GM19035 (cell line): ENCODE measurements around the gene CHKA.

Source experiments
- ATAC-seq: cut with Tn5 transposase; IDR thresholded peaks from one replicate; pipeline ENCODE4 v1.9.1; 2021; ENCODE audit not compliant: unreplicated experiment

The CHKA gene

GRCh38 chr11:68143310-68143689 lies 22.1 kb upstream of the CHKA start:
- ATAC-seq, result no peak

- ATAC-seq, result no peak
These were observed 21.5 kb upstream of the CHKA start for GRCh38 chr11:68142441-68143309.

GRCh38 chr11:68142028-68142412 lies 20.8 kb upstream of the CHKA start:
- ATAC-seq, result no peak

- ATAC-seq, result no peak
These were observed 20.2 kb upstream of the CHKA start for GRCh38 chr11:68141246-68142027.

GRCh38 chr11:68140496-68141245 lies 19.5 kb upstream of the CHKA start:
- no peak for ATAC-seq

- no peak for ATAC-seq
These were observed 17.0 kb upstream of the CHKA start for GRCh38 chr11:68138237-68138636.

GRCh38 chr11:68137833-68138232 lies 16.6 kb upstream of the CHKA start:
- no peak for ATAC-seq

GRCh38 chr11:68136866-68137265 lies 15.7 kb upstream of the CHKA start:
- ATAC-seq, result no peak

GRCh38 chr11:68135161-68135560 lies 14.0 kb upstream of the CHKA start:
- no peak for ATAC-seq

GRCh38 chr11:68133761-68134160 lies 12.6 kb upstream of the CHKA start:
- ATAC-seq, result no peak

GRCh38 chr11:68130121-68130520 lies 8.9 kb upstream of the CHKA start:
- ATAC-seq, result no peak

- ATAC-seq, result no peak
These were observed 7.6 kb upstream of the CHKA start for GRCh38 chr11:68128682-68129327.

- ATAC-seq, result no peak
These were observed 6.8 kb upstream of the CHKA start for GRCh38 chr11:68127714-68128681.

- no peak for ATAC-seq
These were observed 4.0 kb upstream of the CHKA start for GRCh38 chr11:68125164-68125563.

GRCh38 chr11:68122936-68123539 lies 1.9 kb upstream of the CHKA start:
- no peak for ATAC-seq

GRCh38 chr11:68120273-68121066 lies 718 bp downstream of the CHKA start:
- peak; percentile 18 for ATAC-seq

- no peak for ATAC-seq
These were observed 2.3 kb downstream of the CHKA start for GRCh38 chr11:68118706-68119448.
